Activated T-cell treated with anti-CD3 and anti-CD28 coated beads for 4 hours (primary cell): ENCODE measurements around the gene CES2.

Experiments used
- DNase-seq: peaks from one replicate; pipeline ENCODE4 v3.0.0-alpha.2; 2020

Gene CES2

DNA sequence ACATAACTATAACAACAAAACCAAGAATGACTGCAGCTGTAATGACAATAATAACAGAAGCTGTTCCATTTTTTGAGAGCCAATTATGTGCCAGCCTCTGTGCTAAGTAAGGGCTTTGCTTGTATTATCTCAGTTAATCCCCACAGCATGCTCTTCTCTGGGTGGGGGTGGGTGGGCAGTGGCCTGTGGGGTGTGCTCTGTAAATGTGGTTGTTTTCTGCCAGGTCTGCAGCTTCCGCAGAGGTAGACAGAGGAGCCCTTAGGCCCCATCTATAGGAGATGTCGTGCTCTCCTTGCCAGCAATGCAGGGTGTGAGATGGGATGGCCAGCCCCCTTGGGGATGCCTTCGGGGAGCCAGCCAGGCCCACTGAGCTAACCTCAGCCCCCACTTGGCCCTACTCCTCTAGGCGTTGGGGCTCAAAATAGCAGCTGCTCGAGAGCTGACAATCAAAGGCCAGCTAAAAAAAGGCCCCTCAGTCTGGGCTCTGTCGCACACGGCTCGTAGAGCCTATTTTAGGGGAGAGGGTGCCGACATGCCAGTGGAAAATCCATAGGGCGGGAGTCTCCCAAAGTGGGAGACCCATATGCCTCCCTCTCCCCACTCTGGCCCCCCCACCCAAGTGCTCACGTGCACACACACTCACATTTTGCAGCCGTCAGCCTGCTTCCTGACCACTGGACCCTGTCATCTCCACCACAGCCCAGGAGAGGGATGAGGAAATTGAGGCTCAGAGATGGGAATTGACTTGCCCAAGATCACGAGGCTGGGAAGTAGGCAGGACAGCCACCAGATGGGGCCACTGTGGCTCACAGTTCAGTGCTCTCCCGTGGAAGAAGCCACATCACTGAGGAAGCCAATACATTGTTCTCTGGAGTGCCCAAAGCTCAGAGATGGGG, 32.4 kb upstream of the CES2 start:
- no peak for DNase-seq

DNA sequence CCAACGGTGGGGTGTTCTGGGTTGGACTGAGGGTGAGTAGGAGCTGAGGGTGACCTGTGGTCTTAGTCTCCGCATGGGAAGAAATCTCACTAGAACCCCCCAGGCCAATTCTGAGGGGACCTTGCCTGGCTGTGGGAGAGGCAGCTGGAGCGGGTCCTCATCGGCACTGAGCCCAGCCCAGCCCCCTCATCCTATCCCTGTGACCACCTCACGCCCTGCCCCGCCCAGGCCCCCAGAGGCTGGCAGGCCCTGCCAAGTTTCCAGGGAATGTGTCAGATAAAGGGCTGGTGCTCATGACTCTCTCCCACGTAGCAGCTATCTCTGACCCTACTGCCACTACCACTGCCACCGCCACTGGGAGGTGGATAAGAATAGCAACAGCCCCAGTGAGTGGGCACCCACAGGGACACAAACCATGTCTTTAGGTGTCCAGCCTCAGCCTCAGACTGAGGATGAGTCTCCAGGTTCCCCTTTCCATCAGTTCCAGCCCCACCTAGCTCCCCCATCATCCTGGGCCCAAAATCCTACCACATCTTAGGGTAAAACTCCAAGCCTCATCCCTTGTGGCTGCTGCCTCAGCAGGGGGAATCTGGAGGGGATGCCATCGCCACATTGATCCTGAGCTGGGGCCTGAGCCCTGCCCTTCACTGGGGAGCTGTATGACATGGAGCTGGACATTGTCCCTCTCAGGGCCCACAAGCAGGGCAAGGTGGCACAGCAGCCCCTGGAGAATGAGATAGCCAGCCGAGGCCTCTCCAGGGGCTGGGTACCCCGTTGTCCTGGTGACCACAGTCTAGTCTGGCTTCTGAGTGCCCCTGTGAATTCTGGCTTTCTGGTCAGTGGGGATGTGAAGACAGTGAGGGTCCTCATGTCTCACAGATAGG, 31.5 kb upstream of the CES2 start:
- DNase-seq = no peak

DNA sequence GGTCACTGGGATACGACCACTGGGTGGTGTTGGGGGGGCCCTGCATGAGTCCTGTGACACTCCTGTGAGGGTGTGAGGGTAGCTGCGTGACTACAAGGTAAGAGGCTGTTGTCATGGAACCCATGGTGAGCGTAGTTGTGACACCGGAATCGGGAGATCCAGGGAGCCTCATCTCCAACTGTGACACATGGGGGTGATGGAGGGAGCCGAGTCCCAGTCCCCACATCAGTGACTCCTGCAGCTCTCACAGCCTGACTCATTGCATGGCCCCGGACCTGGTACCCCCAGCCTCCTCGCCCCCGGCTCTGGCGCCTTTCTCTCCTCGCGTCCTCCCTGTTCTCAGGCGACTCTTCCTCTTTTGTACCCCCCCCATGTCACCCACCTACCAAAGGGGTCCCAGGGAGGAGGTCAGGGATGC, 30.9 kb upstream of the CES2 start:
- DNase-seq = no peak

DNA sequence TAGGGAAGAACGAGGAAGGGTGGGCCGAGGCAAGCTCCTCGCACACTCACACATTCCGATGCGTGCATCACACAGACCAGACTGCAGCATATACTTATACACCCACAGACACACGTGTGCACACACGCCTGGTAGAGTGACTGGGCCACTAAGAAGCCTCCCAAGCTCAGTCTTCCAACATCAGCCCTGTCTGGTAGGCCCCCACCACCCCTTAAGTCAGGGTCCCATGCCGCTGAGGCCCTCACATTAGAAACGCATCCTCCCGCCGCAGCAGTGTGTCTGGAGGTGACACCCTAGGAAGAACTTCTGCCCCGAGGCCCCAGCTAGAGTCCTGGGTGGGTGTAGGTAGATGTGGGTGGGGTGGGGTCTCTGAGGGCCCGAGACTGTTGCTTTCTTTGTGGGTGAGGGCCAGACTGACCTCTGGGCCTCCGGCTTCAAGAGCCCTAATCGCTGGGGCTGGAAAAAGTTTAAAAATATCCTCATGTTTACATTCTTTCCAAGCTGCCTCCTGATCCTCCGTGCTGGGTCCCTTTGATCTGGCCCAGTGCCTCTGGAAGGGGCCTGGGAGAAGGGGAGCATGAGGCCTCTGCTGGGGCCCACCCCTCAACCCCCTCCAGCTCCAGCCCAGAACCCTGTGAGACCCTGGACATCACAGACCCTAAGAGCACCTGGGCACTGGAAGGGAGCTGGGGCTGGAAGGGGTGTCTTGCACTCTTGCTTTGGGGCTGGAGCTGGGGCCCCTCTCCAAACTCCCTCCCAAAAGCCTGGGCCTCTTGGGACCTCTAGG, 30.3 kb upstream of the CES2 start:
- no peak for DNase-seq

DNA sequence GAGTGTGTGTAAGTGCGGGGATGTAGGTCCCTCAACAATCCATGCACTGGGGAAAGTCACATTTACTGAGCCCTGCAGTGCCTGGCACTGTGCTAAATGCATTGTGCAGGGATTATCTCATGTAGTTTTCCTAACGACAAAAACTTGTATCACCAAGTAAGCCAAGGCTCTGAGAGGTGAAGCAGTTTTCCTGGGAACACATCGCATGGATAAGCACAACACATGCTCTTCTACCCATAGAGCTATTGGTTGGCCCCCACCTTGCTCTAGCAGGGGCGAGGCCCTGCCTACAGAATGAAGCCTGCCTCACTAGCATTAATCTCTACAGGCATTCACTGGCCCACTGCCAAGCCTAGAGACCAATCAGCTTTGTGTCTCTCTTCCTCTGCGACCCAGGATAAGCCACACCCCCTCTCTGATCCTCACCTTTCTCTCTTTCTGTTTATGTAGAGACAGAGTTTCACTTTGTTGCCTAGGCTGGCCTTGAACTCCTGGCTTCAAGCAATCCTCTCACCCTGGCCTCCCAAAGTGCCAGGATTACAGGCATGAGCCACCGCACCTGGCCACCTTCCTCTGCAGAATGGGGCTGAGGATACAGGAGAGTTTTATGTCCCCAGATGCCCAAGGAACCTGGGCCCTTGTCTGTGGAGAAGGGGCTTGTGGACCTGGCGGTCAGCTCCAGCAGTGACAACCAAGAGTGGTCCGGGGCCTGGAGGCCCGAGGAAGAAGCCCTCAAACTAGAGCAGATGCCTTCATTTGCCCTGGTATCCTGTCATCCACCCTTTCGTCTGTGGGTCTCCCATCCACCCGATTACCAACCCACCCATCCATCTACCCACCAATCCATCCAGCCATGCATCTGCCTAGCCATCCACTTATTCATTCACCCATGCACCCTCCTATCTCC, 29.4 kb upstream of the CES2 start:
- no peak for DNase-seq

DNA sequence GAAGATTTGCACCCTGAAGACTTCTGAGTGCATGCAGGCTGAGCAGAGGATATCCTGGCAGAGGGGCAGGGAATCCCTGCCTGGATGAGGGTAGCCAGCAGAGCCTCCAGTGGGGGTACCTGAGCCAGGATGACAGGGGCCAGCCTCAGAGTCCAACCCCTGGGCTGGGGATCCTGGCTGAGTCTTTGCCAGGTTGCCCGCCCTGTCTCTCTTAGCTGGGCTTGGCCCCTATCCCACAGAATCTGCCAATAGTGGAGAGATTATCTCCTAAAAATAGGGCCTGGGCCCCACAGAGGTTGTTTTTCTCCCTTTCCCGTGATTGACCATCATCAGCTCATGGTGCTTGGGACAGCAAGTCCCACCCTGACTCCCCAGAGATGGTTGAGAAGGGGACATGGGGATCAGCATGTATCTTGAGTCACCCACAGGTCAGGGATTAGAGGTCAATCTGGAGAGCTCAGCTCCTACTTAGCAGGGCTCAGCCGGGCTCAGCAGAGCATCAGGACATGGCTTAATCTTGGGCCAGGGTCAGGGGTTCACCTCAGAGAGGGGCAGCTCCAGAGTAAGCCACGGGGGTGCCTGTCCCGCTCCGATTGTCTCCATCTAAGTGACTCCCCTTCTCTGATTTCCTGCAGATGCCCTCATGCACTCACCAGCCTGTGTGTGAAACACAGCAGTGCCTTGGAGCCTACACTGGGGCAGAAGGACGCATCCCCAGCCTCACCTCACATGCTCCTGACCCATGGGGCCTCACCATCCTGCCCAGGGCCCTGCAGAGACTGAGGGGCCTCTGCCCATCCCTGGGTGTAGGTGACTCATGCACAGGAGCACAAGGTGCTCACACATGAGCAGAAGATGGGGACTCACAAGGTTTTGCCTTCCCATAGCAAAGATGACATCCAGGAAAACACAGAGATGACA, 28.1 kb upstream of the CES2 start:
- DNase-seq = no peak

DNA sequence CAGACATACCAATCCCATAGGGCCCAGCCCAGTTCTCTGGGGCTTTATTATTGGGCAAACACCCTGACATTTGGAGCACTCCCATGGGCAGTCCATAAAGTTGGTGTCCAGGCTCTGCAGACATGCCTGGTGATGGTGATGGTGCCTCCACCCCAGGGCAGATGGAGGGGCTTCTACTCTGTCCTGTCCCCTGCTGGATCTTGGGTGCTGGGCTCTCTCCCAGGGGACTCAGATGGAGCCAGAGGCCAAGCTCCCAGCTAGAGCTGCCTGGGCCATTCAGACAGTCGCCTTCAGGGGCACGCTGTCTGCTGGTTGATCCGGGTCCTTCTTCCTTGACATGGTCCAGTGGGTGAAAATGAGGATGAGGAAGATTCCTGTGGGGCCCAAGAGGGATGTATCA, 27.2 kb upstream of the CES2 start:
- no peak for DNase-seq

DNA sequence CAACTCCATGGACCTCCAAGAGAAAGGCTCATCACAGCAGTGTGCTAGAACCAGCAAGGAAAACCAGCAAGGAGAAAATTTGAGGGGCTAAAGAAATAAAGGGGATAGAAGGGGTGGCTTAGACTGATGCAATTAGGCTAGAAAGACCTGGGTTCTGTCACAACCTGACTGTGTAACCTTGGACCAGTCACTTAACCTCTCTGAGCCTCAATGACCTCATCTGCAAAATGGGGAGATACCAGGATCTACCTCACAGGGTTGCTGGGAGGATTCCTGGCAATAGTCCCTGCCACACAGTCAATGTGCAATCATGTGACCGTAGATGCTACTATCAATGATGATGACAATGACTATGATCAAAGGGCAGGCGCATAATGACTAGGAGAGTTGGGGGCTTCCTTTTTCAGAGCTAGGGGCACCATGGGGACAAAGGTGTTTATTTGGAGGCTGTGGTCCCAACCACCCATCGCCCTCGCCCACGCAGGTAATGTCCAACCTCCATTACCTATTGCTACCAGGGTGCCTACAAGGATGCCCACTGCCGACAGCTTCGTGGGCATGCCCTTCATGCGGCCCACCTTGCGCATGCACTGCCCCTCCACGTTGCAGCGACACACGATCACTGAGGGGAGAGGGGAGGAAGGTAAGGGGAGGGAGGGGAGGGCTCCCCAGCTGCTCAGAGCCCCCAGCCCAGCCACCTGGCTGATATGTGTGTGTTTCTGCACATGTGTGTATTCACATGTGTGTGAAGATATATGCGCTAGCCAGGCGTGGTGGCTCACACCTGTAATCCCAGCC, 26.4 kb upstream of the CES2 start:
- no peak for DNase-seq

DNA sequence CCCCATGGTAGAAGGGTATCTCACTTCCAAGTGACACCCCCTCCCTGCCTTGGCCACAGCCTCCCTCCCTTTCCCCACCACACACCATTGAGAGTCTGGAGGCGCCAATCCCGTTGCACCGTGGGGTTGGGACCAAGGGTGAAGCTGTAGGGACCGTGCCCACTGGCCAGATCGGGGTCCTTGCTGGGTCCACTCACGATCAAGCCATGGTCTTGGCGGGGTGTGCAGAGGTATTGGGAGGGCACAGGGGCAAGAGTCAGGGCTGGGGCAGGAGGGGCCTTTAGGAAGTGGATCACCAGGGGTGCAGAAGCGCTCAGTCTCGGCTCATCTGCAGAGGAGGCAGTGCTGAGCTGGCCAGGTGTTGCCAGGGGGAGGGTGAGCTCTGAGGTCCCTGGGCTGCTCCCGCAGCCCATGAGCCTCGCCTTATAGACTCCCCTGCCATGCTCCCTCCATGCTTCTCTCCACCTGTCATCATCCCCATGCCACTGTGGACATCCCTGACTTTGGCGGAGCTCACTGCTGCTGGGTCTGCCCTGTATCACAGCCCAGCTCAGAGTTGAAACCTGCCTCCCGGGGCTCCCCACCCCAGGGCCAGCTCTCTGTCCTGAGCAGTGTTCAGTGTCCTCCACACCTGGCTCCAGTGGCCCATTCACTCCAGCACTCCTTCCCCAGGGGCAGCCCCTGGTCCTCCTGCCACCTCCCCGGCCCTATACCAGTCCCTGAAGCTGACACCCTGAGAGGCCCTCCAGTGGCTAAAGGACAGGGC, 25.0 kb upstream of the CES2 start:
- no peak for DNase-seq

DNA sequence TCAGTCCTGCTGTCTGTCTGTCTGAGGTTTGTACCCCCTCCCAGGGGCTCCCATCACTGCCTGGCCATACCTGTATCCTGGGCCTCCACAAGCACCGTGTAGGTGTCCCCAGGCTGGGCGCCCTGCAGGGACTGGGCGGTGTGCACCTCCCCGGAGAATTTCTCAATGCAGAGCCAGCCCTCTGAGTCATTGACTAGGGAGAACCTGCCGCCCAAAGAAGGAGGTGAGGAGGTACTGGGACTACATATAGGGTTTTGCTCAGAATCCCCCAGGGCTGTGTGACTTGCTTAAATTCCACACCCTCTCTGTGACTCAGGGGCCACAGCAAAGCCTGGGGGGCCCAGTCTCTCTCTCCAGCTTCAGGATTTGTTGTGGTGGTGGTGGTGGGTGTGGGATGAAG, 24.2 kb upstream of the CES2 start:
- no peak for DNase-seq

DNA sequence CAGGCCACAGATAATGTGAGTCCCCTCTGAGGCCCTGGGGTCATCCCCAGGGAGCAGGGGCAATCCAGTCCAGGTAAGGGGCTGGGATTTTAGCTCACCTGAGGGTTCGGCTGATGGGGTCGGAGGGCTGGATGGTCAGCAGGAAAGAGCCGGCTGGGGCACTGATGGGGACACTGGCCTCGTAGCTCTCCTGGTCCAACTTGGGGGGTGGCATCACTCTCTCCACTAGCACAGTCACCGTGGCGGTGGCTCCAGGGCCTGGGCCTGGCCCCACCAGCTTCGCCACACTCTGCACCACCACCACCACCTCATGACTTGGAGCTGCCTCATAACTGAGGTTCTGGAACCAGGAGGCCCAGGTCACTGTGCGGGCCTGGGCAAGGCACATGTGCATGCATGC, 23.5 kb upstream of the CES2 start:
- no peak for DNase-seq

DNA sequence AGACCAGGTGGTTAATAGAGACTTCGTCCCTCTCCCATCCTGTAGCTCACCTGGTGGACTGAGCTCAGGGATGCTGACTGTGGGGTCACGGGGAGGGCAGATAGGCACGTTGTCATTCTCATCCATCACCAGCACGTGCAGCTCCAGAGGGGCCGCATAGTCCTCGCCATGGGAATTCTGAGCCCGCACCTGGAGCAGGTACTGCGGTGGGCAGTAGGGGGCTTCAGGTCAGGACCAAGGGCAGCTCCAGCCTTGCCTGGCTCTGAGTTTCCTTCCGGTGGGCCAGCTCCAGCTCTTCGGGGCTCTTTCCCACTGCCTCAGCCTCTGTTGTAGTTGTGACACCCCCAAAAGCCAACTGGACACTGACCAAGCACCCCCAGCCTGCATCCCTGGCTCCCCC, 22.2 kb upstream of the CES2 start:
- no peak for DNase-seq

DNA sequence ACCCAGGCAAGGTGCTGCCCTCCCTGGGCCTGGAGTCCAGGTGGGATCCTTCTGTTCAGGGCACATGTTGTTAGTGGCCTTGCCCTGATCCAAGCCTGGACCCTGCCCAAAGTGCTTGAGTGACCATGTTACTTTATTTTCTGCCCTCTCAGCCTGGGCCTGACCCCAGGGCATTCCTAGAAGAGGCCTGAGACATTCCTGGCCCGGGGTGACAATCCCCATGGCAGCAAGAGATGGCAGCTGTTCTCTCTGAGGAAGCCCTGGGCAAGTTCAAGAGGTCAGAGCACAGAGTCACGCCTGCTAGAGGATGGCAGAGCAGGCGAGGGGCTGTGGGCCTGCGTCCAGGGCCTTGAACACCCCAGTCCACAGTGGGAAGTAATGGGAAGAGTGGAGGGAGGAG, 21.6 kb upstream of the CES2 start:
- no peak for DNase-seq

DNA sequence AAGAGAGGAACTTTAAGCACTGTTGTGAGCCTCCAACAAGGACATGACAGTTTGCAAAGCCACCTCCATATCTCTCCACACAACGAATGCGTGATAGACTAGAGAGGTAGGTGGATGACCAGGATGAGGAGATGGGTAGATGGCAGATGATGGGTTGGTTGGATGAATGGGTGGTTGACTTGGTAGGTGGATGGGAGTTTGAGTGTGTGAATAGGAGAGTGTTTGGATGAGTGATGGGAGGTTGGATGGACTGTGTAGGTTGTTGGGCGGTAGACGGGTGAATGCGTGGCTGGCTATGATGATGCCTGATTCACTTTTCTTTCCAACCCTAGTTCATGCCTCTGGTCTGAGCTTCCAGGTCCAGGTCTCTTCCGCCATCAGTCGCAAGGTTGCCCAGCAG, 20.8 kb upstream of the CES2 start:
- DNase-seq = no peak

DNA sequence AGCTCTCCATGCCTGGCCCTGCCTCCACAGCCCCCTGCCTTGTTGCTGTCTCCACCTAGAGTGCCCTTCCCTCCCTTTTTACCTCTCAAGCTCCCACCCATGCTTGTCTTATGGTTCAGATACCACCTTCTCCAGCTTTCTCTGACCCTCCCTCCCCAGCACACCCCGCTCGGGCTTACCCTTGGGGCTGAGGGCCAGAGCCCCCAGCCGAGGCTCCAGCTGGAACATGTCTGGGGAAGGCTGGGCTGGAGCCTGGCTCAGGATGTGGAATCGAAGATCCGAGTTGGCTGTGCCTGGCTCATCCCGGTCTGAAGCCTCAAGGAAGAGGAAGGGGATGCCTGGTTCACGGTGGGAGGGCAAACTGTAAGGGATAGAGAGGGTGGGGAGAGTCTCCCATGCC, 20.3 kb upstream of the CES2 start:
- DNase-seq = no peak

DNA sequence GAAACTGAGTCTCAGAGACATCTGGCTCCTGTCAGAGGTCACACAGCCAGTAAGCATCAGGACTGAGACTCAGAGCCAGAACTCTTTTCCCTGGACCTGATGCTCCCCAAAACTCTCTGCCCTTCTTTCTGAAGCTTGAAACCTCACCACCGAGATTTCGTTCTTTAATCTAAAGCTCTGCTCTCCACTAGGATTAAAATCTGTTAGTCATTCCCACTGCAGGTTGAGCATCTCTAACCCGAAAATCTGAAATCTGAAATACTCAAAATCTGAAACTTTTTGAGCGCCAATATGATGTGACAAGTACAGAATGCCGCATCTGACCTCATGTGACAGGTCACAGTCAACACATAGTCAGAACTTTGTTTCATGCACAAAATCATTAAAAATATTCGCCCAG, 18.8 kb upstream of the CES2 start:
- DNase-seq = no peak

DNA sequence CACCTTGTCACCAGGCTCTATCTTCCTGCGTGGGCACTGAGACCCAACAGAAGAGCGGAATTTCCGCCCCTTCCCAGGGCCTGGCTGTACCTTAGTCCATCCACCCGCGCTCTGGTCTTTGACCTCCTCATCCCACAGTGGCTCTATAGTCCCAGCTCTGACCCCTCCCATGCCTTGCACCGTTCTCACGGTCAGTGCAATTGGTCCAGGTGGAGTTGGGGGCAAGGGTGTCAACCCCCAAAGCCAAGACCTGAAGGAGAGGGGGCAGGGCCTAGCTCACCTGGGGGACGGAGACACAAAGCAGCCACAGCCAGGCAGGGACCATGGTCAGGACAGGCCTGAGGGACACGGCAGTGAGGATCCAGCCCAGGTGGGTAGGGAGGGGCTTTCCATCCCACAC, 17.6 kb upstream of the CES2 start:
- DNase-seq = no peak

DNA sequence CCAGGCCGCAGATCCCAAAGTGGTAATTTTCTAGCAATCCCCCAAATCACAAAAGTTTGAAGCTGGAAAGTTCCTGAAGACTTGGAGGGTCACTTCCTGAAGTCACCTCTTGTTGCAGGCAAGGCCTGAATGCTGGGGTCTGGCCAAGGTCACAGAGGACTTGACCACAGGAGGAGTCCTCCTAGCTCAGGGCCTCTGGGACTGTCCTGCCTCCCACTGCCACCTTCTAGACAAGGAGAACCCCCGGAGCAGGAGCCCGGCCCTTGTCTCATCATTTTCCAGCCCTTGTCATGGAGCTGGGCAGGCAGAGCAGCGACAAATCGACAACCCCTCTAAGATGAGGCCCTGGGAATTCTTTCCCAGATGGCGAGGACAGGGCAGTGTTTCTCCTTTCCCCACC, 17.0 kb upstream of the CES2 start:
- no peak for DNase-seq

DNA sequence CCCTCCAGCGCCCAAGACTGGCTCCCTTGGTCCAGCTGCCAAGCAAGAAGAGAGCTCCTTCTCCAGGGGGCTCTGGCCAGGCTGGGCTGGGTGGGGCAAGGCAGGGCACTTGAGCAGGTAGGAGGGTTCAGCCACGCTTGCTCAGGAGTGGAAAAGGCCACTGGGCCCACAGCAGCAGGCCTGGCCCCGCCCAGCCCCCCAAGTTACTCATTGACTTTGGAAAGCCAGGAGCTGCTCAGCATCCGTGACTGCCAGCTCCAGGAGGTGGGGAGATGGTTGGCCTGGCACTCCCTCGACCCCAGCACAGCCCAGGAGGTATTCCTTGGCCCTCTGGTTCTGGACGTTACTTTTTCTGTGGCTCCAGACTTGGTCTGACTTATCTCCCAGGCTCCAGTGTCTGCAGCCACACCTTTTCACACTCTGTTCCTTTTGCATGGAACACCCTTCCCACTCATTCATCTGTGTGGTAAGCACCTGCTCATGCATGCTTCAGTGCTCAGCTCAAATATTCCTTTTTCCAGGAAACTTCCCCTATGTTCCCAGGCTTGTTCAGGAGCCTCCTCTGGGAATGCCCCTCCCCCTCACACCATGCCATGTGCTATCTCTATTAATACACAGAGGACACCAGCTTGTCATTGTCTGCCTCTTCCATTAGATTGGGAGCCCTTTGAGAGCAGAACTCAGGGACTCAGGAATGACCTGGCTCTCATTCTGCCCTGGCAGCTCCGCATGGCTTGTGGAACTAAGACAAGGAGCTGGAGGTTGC, 16.3 kb upstream of the CES2 start, which contains the start of gene CDH16:
Gene CDH16, minus strand, starts transcription at position 83 of the 766 bp plus-strand sequence. CDS start 820 bp downstream, outside the sequence.
- no peak for DNase-seq
